Neural progenitor cell (in vitro differentiated cells): Measurements from ENCODE around the gene MTFR1L. TPM values are rescaled to one million over a fixed set of nuclear protein-coding genes. Genes with fewer than 3 reads are reported as not detected.

Experiments
- DNase-seq: peaks from one replicate; pipeline ENCODE4 v3.0.0-alpha.2; 2016; ENCODE audit warnings: low spot score
- H2AFZ ChIP-seq: fragments of 200-600 bp; sonication (generic); replicated peaks from 2 replicates; pipeline ENCODE4 v1.6.1; 2016; ENCODE audit warnings: antibody characterized with exemption
- H3F3A ChIP-seq: fragments of 200-600 bp; sonication (generic); 2 replicates; pipeline ENCODE4 v1.6.1; 2016; ENCODE audit warnings: antibody characterized with exemption, low read depth
- H3K27ac ChIP-seq: fragments of 200-600 bp; sonication (generic); 2 replicates; pipeline ENCODE4 v1.5.1; 2016; ENCODE audit warnings: mild to moderate bottlenecking
- H3K27me3 ChIP-seq: fragments of 200-600 bp; sonication (generic); 2 replicates; pipeline ENCODE4 v1.6.1; 2016; ENCODE audit warnings: mild to moderate bottlenecking, moderate library complexity
- H3K36me3 ChIP-seq: fragments of 200-600 bp; sonication (generic); 2 replicates; pipeline ENCODE4 v1.5.1; 2016
- H3K4me1 ChIP-seq: fragments of 200-600 bp; sonication (generic); 2 replicates; pipeline ENCODE4 v1.6.1; 2016; ENCODE audit warnings: mixed run types
- H3K4me2 ChIP-seq: fragments of 200-600 bp; sonication (generic); 2 replicates; pipeline ENCODE4 v1.6.1; 2016
- H3K4me3 ChIP-seq: fragments of 200-600 bp; sonication (generic); 2 replicates; pipeline ENCODE4 v1.5.1; 2016
- H3K79me2 ChIP-seq: fragments of 200-600 bp; sonication (generic); 2 replicates; pipeline ENCODE4 v1.6.1; 2016; ENCODE audit warnings: low read depth
- H3K9ac ChIP-seq: fragments of 200-600 bp; sonication (generic); 2 replicates; pipeline ENCODE4 v1.6.1; 2016
- H3K9me3 ChIP-seq: fragments of 200-600 bp; sonication (generic); 2 replicates; pipeline ENCODE4 v1.5.1; 2016; ENCODE audit warnings: low read depth
- H4K20me1 ChIP-seq: fragments of 200-600 bp; sonication (generic); 2 replicates; pipeline ENCODE4 v1.6.1; 2016; ENCODE audit warnings: low read depth
- H3K27ac Mint-ChIP-seq: 3 replicates; pipeline ENCODE4 v1.8.0; 2021; ENCODE audit warnings: mixed read lengths
- H3K27me3 Mint-ChIP-seq: 2 replicates; pipeline ENCODE4 v1.8.0; 2022; ENCODE audit warnings: low read depth, mild to moderate bottlenecking, inconsistent platforms, moderate library complexity, mixed read lengths; ENCODE audit not compliant: insufficient read depth
- H3K36me3 Mint-ChIP-seq: 3 replicates; pipeline ENCODE4 v1.8.0; 2021; ENCODE audit warnings: mixed read lengths
- H3K4me1 Mint-ChIP-seq: 3 replicates; pipeline ENCODE4 v1.8.0; 2021; ENCODE audit warnings: mixed read lengths
- H3K4me3 Mint-ChIP-seq: 3 replicates; pipeline ENCODE4 v1.8.0; 2021; ENCODE audit warnings: mild to moderate bottlenecking, moderate library complexity, mixed read lengths
- H3K9me3 Mint-ChIP-seq: 3 replicates; pipeline ENCODE4 v1.8.0; 2020; ENCODE audit warnings: mixed read lengths
- EZH2 ChIP-seq: fragments of 200-600 bp; sonication (generic); IDR thresholded peaks from 2 replicates; pipeline ENCODE4 v1.6.1; 2017; ENCODE audit warnings: antibody characterized with exemption, mild to moderate bottlenecking, moderate library complexity
- EZH2phosphoT487 ChIP-seq: fragments of 200-600 bp; sonication (generic); IDR thresholded peaks from 2 replicates; pipeline ENCODE4 v1.6.1; 2017; ENCODE audit warnings: antibody characterized with exemption
- total RNA-seq: library from RNA; depleted of rRNA; stranded (reverse); fragments of >200 nt; gene quantifications from 2 replicates; pipeline ENCODE4 v1.2.3, GENCODE V29; 2015; ENCODE audit warnings: low replicate concordance
- TF ChIP-seq, protein P1 (sequence below): fragments of 200-600 bp; sonication (generic); IDR thresholded peaks from 2 replicates; pipeline ENCODE4 v1.5.1; 2017; ENCODE audit warnings: antibody characterized with exemption, mild to moderate bottlenecking

MTFR1L gene
- total RNA-seq, 1 donor from 2014 or later, result 20.7 TPM

DNA sequence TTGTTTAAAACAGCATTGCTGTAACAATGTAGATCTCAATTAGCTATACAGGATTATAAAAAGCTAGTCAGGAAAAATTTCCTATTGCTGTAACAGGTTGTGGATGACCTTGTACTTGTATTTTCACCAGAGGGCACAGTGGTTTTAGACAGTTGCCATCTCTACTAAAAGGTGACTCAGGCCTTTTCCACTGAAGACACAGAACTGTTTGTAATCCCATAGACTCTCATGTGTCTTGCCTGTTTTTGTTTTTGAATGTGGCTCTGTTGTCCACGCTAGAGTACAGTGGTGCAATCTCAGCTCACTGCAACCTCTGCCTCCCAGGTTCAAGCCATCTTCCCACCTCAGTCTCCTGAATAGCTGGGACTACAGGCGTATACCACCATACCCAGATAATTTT, 5.9 kb downstream of the MTFR1L start:
- H2AFZ ChIP-seq, result no peak overlapping the region
- H3K4me3 ChIP-seq, result no peak overlapping the region
- H4K20me1 ChIP-seq, result peaks cover 15% of the 10 kb centered on the region
- no peak overlapping the region for H3K27ac ChIP-seq
- no peaks in the 10 kb centered on the region for H3K9me3 Mint-ChIP-seq
- H3K27me3 Mint-ChIP-seq, result peaks cover 9% of the 10 kb centered on the region
- H3K4me1 Mint-ChIP-seq, result peaks cover 13% of the 10 kb centered on the region
- peaks cover 5% of the 10 kb centered on the region for H3K27me3 ChIP-seq
- H3K4me1 ChIP-seq, result peaks cover 3% of the 10 kb centered on the region
- no peaks in the 10 kb centered on the region for H3K9me3 ChIP-seq
- H3K9ac ChIP-seq, result no peak overlapping the region
- H3F3A ChIP-seq, result peaks cover 5% of the 10 kb centered on the region
- peaks cover 17% of the 10 kb centered on the region for H3K79me2 ChIP-seq
- no peak for DNase-seq
- TF ChIP-seq EZH2phosphoT487 (no peak), EZH2 (no peak)
- TF ChIP-seq, protein P1, sequence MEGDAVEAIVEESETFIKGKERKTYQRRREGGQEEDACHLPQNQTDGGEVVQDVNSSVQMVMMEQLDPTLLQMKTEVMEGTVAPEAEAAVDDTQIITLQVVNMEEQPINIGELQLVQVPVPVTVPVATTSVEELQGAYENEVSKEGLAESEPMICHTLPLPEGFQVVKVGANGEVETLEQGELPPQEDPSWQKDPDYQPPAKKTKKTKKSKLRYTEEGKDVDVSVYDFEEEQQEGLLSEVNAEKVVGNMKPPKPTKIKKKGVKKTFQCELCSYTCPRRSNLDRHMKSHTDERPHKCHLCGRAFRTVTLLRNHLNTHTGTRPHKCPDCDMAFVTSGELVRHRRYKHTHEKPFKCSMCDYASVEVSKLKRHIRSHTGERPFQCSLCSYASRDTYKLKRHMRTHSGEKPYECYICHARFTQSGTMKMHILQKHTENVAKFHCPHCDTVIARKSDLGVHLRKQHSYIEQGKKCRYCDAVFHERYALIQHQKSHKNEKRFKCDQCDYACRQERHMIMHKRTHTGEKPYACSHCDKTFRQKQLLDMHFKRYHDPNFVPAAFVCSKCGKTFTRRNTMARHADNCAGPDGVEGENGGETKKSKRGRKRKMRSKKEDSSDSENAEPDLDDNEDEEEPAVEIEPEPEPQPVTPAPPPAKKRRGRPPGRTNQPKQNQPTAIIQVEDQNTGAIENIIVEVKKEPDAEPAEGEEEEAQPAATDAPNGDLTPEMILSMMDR, result no peak
- H3K4me2 ChIP-seq, result no peak overlapping the region
- H3K4me3 Mint-ChIP-seq, result no peak overlapping the region
- peaks cover 16% of the 10 kb centered on the region for H3K36me3 Mint-ChIP-seq
- H3K27ac Mint-ChIP-seq, result no peak overlapping the region
- H3K36me3 ChIP-seq, result peaks cover 6% of the 10 kb centered on the region

DNA sequence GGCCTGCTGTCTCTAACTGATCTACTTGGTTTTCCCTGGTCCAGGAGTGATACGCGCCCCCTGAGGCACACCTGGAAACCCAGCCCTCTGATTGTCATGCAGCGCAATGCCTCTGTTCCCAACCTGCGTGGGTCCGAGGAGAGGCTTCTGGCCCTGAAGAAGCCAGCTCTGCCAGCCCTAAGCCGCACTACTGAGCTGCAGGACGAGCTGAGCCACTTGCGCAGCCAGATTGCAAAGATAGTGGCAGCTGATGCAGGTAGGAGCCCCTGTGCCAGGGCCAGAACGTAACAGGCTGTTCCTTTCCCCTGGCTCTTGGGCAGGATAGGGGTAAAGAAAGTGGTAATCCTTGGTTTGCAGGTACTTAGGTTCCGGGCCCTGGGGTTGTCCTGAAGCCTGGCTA, 6.8 kb downstream of the MTFR1L start:
- Mint-ChIP-seq H3K4me3 (no peak overlapping the region), H3K36me3 (peaks cover 16% of the 10 kb centered on the region), H3K27ac (no peak overlapping the region), H3K4me1 (peaks cover 5% of the 10 kb centered on the region), H3K27me3 (peaks cover 3% of the 10 kb centered on the region), H3K9me3 (no peaks in the 10 kb centered on the region)
- Histone ChIP-seq H3K4me3 (no peak overlapping the region), H3K9me3 (no peaks in the 10 kb centered on the region), H3K27me3 (no peaks in the 10 kb centered on the region), H2AFZ (no peak overlapping the region), H3K79me2 (peaks cover 8% of the 10 kb centered on the region), H3K4me1 (no peaks in the 10 kb centered on the region), H3K9ac (no peak overlapping the region), H3K36me3 (peaks cover 6% of the 10 kb centered on the region), H3F3A (no peaks in the 10 kb centered on the region), H3K27ac (no peak overlapping the region), H3K4me2 (no peak overlapping the region), H4K20me1 (peaks cover 5% of the 10 kb centered on the region)
- TF ChIP-seq, protein P1, result no peak
- no peak for TF ChIP-seq EZH2
- TF ChIP-seq EZH2phosphoT487, result no peak
- DNase-seq, result no peak

DNA sequence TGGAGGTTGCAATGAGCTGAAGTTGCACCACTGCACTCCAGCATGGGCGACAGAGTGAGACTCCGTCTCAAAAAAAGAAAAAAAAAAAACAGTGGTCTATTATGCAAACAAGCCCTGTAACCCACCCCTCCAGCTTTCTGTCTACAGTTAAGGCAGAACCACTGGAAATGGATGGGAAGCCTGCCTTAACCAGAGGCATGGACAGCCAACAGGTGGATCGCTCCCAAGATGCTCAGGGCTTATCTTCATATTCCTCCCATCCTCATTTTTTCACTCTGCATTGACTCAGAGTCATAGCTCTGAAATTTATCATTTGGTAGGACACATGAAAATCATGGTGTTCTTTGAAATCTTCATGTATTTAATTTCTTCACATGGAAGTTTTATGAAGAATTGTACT, 8.7 kb downstream of the MTFR1L start:
- Mint-ChIP-seq H3K4me3 (no peak overlapping the region), H3K27ac (no peak overlapping the region), H3K9me3 (no peaks in the 10 kb centered on the region), H3K36me3 (peaks cover 16% of the 10 kb centered on the region), H3K4me1 (no peaks in the 10 kb centered on the region), H3K27me3 (no peaks in the 10 kb centered on the region)
- H3F3A ChIP-seq, result no peaks in the 10 kb centered on the region
- H3K27me3 ChIP-seq, result no peaks in the 10 kb centered on the region
- no peak overlapping the region for H3K4me2 ChIP-seq
- H3K27ac ChIP-seq, result no peak overlapping the region
- H3K79me2 ChIP-seq, result no peaks in the 10 kb centered on the region
- no peaks in the 10 kb centered on the region for H3K4me1 ChIP-seq
- no peak for TF ChIP-seq EZH2
- H2AFZ ChIP-seq, result no peak overlapping the region
- H3K9me3 ChIP-seq, result no peaks in the 10 kb centered on the region
- H3K9ac ChIP-seq, result no peak overlapping the region
- H4K20me1 ChIP-seq, result peaks cover 5% of the 10 kb centered on the region
- DNase-seq, result no peak
- peaks cover 6% of the 10 kb centered on the region for H3K36me3 ChIP-seq
- H3K4me3 ChIP-seq, result no peak overlapping the region

DNA sequence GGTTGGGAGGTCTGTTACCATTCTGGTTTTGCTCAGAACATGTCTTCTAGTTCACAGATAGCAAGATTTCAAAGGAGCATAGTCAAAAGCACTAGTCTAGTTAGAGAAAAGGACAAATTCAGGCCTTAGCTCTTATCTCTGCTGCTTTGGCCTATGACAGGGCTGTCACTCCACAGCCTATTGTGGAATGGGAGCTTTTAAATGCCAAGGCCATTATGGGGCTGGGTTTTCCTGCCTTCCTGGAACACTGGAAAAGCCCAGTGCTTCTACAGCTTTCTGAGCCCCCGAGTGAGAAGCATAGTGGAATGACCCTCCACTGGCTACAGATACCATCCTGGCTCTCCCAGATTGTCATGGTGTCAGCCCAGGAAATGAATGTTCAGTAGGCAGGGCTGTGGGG, 9.3 kb downstream of the MTFR1L start:
- TF ChIP-seq EZH2phosphoT487 (no peak), EZH2 (no peak)
- TF ChIP-seq, protein P1, result no peak

More for the DNA sequence above, 9.3 kb downstream of the MTFR1L start:
- H3K4me1 Mint-ChIP-seq, result no peaks in the 10 kb centered on the region
- H3K4me3 ChIP-seq, result no peak overlapping the region
- no peak overlapping the region for H3K4me3 Mint-ChIP-seq
- H3K4me2 ChIP-seq, result no peak overlapping the region
- peaks cover 5% of the 10 kb centered on the region for H4K20me1 ChIP-seq
- no peak overlapping the region for H3K27ac ChIP-seq
- no peaks in the 10 kb centered on the region for H3K4me1 ChIP-seq
- DNase-seq, result no peak
- no peaks in the 10 kb centered on the region for H3F3A ChIP-seq
- no peaks in the 10 kb centered on the region for H3K9me3 ChIP-seq
- H3K36me3 Mint-ChIP-seq, result peaks cover 14% of the 10 kb centered on the region
- no peak overlapping the region for H2AFZ ChIP-seq
- peaks cover 6% of the 10 kb centered on the region for H3K36me3 ChIP-seq
- H3K27me3 ChIP-seq, result no peaks in the 10 kb centered on the region
- H3K79me2 ChIP-seq, result no peaks in the 10 kb centered on the region
- no peaks in the 10 kb centered on the region for H3K9me3 Mint-ChIP-seq
- H3K27me3 Mint-ChIP-seq, result no peaks in the 10 kb centered on the region
- H3K27ac Mint-ChIP-seq, result no peak overlapping the region
- H3K9ac ChIP-seq, result no peak overlapping the region
